ENCODE data around the gene SOX5.
"Not testable (repeated sequence)": the region's sequence is repeated elsewhere in the genome, so short reads cannot be mapped to it uniquely, and the experiment has no call there.

SOX5 gene

GRCh38 chr12:23911574-23911973 lies 37.9 kb downstream of the SOX5 start:
- no peak for DNase-seq (ENCODE audit: low read depth in 3 of 3, low spot score in 1 of 3)

GRCh38 chr12:23909551-23909950 lies 39.9 kb downstream of the SOX5 start:
- no peak for DNase-seq (ENCODE audit: low read depth in 3 of 3, low spot score in 1 of 3)

DNA sequence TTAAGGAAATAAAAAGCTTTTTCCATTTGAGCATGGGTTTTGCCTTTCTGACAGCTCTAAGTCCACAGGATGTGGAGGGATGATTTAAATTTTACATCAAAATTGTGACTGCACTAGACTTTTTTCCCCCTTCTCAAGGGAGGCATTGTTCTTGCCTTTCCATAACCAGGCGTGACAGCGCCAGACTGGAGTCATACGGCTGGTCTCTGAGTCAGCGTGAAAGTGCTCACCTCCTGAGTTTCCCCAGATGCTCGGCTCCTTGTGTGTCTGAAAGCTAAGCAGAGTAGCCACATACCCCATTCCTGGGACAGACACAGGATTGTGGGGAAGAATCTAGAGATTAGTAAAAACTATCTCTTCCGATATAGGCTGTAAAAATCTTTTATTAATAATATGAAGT lies 43.1 kb downstream of the SOX5 start:
- no peak for DNase-seq (ENCODE audit: low read depth in 3 of 3, low spot score in 1 of 3)

GRCh38 chr12:23899434-23899833 lies 50.0 kb downstream of the SOX5 start:
- DNase-seq (ENCODE audit: low read depth in 3 of 3, low spot score in 1 of 3) = no peak

DNA sequence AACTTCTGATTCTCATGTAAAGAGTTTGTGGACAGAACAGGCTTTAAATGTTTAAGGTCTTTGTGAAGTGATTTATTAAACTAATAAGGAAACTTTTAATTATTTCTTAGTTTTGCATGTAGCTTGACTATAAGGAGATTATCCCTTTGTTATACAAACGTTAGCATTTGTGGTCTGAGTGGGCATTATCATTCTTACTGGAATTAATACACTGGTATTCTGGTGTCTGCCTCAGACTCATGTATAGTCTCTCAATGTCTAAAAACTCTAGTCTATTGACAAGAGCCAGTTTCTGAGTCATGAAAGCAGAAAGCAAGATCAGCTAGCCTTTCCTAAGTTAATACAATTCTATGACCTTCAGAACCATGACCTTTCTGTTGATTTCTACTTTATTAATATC lies 51.3 kb downstream of the SOX5 start:
- no peak for DNase-seq (ENCODE audit: low read depth in 3 of 3, low spot score in 1 of 3)

- DNase-seq (ENCODE audit: low read depth in 3 of 3, low spot score in 1 of 3) = no peak
These were observed 53.7 kb downstream of the SOX5 start for GRCh38 chr12:23895792-23896218.

DNA sequence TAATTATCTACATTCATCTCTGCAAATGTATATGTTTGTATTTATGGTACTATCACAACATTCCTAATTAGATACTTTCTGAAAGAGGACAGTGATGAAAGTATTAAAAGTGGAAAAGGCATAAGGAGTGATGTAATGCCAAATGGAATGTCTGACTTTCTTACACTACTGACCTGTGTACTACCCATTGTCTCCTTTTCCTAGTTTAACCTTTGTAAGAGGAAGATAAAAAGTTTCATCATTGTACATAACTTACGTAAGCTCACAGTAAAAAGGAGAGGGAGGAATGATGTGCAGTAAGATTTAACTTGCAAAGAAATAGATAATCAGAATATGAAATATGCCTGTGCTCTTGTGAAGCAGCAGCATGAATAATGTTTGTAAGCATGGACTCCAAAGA lies 55.9 kb downstream of the SOX5 start:
- DNase-seq (ENCODE audit: low read depth in 3 of 3, low spot score in 1 of 3) = no peak

GRCh38 chr12:23891115-23891514 lies 58.4 kb downstream of the SOX5 start:
- no peak for DNase-seq (ENCODE audit: low read depth in 3 of 3, low spot score in 1 of 3)

- DNase-seq (ENCODE audit: low read depth in 3 of 3, low spot score in 1 of 3) = no peak
These were observed 60.4 kb downstream of the SOX5 start for GRCh38 chr12:23889069-23889440.

- no peak for DNase-seq (ENCODE audit: low read depth in 3 of 3, low spot score in 1 of 3)
These were observed 60.9 kb downstream of the SOX5 start for GRCh38 chr12:23888396-23889068.

DNA sequence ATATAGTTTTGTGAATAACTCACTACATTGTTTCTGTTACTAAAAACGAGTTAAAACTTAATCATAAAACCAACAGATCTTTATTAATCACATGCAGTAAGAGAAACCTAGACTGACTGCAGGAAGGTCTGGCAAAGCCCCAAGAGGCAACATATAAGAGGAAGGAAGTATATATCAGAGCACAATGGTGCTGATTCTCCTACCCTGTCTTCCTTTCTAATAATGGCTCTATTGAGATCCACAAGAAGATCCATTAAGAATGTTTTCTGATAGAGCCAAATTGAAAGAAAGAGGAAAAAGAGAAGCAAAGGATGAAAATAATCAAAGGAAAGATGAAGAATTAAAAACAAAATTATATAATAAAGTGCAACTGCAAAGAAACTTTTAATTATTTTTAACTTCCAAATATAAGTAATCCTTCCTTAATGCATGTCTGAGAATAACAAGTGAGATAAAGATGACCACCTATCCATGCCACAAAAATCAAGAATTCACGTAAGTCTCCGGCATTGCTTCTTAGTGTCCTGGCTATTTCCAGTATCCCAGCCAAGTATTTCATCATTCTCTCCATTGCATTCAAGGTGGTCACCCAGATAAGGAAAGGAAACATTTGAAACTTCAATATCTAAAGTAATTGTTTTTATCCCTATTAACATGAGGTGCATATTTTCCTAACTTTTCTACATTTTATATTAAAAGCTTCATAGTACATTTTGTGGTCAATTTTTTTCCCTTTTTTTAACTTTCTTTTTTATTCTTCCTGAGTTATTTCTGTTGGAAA lies 62.2 kb downstream of the SOX5 start:
- DNase-seq (ENCODE audit: low read depth in 3 of 3, low spot score in 1 of 3) = no peak

DNA sequence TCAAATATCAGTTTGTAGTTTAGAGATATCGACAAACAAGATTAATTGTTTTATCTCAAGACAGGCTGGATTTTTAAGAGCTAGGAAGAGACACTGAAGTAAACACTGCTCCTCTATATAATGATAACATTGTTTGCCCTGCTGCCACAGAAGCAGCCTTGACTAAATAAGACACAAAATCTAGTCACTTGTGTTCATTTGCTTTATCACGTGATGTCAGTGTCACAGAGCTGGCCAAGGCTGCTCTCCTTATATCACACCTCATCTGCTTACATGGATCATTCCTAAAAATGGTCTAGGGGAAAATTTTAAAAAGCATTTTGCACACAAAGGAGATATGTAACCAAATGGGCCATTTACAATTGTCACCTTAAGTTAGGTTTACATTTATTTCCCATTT lies 64.1 kb downstream of the SOX5 start:
- DNase-seq (ENCODE audit: low read depth in 3 of 3, low spot score in 1 of 3) = no peak

DNA sequence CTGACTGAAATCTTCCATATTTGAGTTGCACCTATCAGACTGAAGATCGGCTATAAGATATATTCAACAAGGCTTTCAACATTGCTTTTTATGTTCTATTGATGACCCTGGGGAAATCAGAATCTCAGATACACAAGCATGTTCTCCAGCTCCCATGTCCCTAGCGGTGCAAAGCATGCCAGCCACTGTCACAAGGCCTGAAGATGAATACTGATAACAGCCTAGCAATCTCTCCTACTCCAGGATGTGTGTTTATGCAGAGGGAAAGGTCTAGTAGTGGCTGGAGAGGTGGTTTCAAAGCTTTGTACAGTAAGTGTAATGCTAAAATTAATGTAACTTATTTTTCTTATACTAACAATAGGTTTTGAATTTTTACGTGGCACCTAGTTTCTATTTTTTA lies 64.6 kb downstream of the SOX5 start:
- DNase-seq (ENCODE audit: low read depth in 3 of 3, low spot score in 1 of 3) = no peak

DNA sequence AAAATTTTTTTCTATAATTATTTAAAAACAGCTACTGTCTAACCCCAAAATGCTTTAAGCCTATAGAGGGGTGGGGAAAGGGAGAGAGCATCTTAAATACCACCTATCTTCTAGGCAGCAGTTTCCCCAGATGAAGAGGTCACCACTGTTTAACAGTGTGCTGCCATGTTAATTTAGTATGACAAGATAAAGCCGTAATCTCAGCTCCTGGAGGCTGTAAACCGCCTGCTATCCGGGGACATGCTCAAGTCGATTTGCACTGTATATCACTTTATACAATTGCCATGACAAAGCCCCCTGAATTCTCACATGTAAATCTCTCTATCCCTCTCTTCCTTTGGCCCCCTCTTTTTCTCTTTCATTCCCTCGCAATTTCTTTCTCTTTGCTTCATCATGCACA lies 68.5 kb downstream of the SOX5 start:
- DNase-seq (ENCODE audit: low read depth in 3 of 3, low spot score in 1 of 3) = no peak

DNA sequence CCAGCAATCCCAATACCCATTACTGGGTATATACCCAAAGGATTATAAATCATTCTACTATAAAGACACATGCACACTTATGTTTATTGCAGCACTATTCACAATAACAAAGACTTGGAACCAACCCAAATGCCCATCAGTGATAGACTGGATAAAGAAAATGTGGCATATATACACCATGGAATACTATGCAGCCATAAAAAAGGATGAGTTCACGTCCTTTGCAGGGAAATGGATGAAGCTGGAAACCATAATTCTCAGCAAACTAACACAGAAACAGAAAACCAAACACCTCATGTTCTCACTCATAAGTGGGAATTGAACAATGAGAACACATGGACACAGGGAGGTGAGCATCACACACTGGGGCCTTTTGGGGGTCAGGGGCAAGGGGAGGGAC lies 72.9 kb downstream of the SOX5 start:
- not testable (repeated sequence) for DNase-seq (ENCODE audit: low read depth in 3 of 3, low spot score in 1 of 3)

GRCh38 chr12:23867794-23868193 lies 81.7 kb downstream of the SOX5 start:
- no peak for DNase-seq (ENCODE audit: low read depth in 3 of 3, low spot score in 1 of 3)

GRCh38 chr12:23862701-23863100 lies 86.8 kb downstream of the SOX5 start:
- no peak for DNase-seq (ENCODE audit: low read depth in 3 of 3, low spot score in 1 of 3)

- DNase-seq (ENCODE audit: low read depth in 3 of 3, low spot score in 1 of 3) = no peak
These were observed 89.5 kb downstream of the SOX5 start for GRCh38 chr12:23860019-23860418.

- DNase-seq (ENCODE audit: low read depth in 3 of 3, low spot score in 1 of 3) = no peak
These were observed 92.3 kb downstream of the SOX5 start for GRCh38 chr12:23857178-23857577.

DNA sequence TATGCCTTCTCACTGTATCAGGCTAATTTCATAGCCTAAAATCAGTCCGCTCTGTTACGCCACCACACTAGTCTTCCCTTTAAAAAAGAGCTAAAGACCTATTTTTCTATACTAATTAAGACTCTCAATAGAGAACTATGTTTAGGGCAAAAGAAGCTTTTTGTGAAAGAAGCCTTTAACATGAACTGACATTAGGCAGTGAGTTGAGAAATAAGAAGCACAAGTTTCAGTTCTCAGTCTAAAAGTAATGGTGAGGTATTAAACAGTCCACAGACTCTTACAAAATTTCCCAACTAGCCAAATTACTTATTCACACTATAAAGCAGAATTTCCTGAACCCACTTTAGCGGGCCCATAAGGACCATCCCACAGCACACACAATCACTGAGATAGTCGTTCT lies 93.7 kb downstream of the SOX5 start:
- DNase-seq (ENCODE audit: low read depth in 3 of 3, low spot score in 1 of 3) = no peak

GRCh38 chr12:23854598-23854997 lies 94.9 kb downstream of the SOX5 start:
- no peak for DNase-seq (ENCODE audit: low read depth in 3 of 3, low spot score in 1 of 3)

- DNase-seq (ENCODE audit: low read depth in 3 of 3, low spot score in 1 of 3) = no peak
These were observed 95.8 kb downstream of the SOX5 start for GRCh38 chr12:23853640-23854039.

GRCh38 chr12:23851602-23852001 lies 97.9 kb downstream of the SOX5 start:
- DNase-seq (ENCODE audit: low read depth in 3 of 3, low spot score in 1 of 3) = no peak

Measured in stimulated activated CD4-positive, alpha-beta T cell treated with anti-CD3 and anti-CD28 coated beads, TNF-alpha, amount 100 ng/mL, for 1 hour (primary cell).